HepG2 (cell line): ENCODE measurements around the gene KSR1. TPM values are rescaled to one million over a fixed set of nuclear protein-coding genes. Genes with fewer than 3 reads are reported as not detected.
"Not testable (repeated sequence)": the region's sequence is repeated elsewhere in the genome, so short reads cannot be mapped to it uniquely, and the experiment has no call there.

ENCODE experiments used
- ATAC-seq: fragments of 200-7000 bp; cut with Tn5 transposase; 3 replicates; pipeline ENCODE4 v1.9.1; 2020; ENCODE audit warnings: mild to moderate bottlenecking, moderate library complexity
- BruUV-seq: library from RNA; stranded (reverse); fragments of 400-500 nt; replicated peaks from 2 replicates; lab custom pipeline; 2021; lab: Mats Ljungman, UMichigan
- CTCF ChIA-PET: fragments of 300-600 bp; formaldehyde crosslinking; extraction: SDS; loops from one replicate; lab custom pipeline; 2021; ENCODE audit warnings: low total read pairs, inconsistent platforms, low intra/inter-chr PET ratio; lab: Yijun Ruan, JAX
- POLR2A ChIA-PET: fragments of 350-600 bp; sonication (Branson Sonifier 250); formaldehyde crosslinking; loops from one replicate; lab custom pipeline; 2020; ENCODE audit warnings: antibody characterized with exemption, inconsistent platforms; lab: Yijun Ruan, JAX
- DNase-seq: peaks from one replicate; pipeline ENCODE4 v3.0.0-alpha.2; 2015; ENCODE audit warnings: low spot score
- FAIRE-seq: peaks from 3 replicates; lab custom pipeline; 2011; peaks lifted over from hg19 to GRCh38; lab: Jason Lieb, UNC
- H2AFZ ChIP-seq: one replicate; pipeline ENCODE4 v1.6.1; 2011; ENCODE audit warnings: low read length, inconsistent platforms
- H3K27ac ChIP-seq: fragments of 300-600 bp; 3 replicates; pipeline ENCODE4 v1.8.0; 2011; ENCODE audit warnings: mixed run types, mild to moderate bottlenecking, mixed read lengths, low read length, inconsistent platforms; ENCODE audit not compliant: insufficient read depth; ENCODE audit errors: extremely low read length
- H3K27me3 ChIP-seq, 2 experiments: fragments of 200-600 bp in 1 of 2; 2 replicates in 1 of 2; 3 replicates in 1 of 2; pipeline versions ENCODE4 v1.6.0 to v1.8.0; 2011; ENCODE audit warnings: low read length in 2 of 2, mild to moderate bottlenecking in 2 of 2, moderate library complexity in 2 of 2, inconsistent platforms in 1 of 2; ENCODE audit not compliant: insufficient read depth in 2 of 2, control insufficient read depth in 1 of 2
- H3K36me3 ChIP-seq, 2 experiments: fragments of 200-600 bp in 1 of 2; replicated peaks in 1 of 2; 2 replicates in 1 of 2; 3 replicates in 1 of 2; pipeline versions ENCODE4 v1.5.1 to v1.8.0; 2011; ENCODE audit warnings: low read length in 2 of 2, inconsistent platforms in 1 of 2; ENCODE audit not compliant: insufficient read depth in 2 of 2, control insufficient read depth in 1 of 2
- H3K4me1 ChIP-seq: 2 replicates; pipeline ENCODE4 v1.5.1; 2012; ENCODE audit warnings: low read length, inconsistent platforms; ENCODE audit not compliant: insufficient read depth
- H3K4me2 ChIP-seq: 2 replicates; pipeline ENCODE4 v1.6.0; 2011; ENCODE audit warnings: low read depth, low read length, inconsistent platforms
- H3K4me3 ChIP-seq, 3 experiments: fragments of 200-600 bp in 1 of 3; sonication (generic), shearing (Covaris generic) in 1 of 3; replicated peaks in 1 of 3; 2 replicates each; pipeline ENCODE4 v1.5.1; 2011 to 2016; ENCODE audit warnings: low read length in 3 of 3, inconsistent platforms in 2 of 3, low read depth in 2 of 3, mild to moderate bottlenecking in 2 of 3, control low read depth in 1 of 3, mixed read lengths in 1 of 3; ENCODE audit not compliant: insufficient read depth in 1 of 3
- H3K79me2 ChIP-seq: one replicate; pipeline ENCODE4 v1.6.1; 2011; ENCODE audit warnings: low read length, inconsistent platforms; ENCODE audit not compliant: insufficient read depth
- H3K9ac ChIP-seq: 2 replicates; pipeline ENCODE4 v1.6.0; 2011; ENCODE audit warnings: mild to moderate bottlenecking, low read depth, low read length, inconsistent platforms; ENCODE audit not compliant: insufficient read depth
- H3K9me3 ChIP-seq: 2 replicates; pipeline ENCODE4 v1.5.1; 2012; ENCODE audit warnings: mild to moderate bottlenecking, low read length
- H4K20me1 ChIP-seq: 2 replicates; pipeline ENCODE4 v1.6.0; 2011; ENCODE audit warnings: inconsistent platforms, mild to moderate bottlenecking, low read length, moderate library complexity; ENCODE audit not compliant: insufficient read depth
- HHEX ChIP-seq: IDR thresholded peaks from 2 replicates; pipeline ENCODE4 v1.6.1; 2016; ENCODE audit warnings: control low read depth
- ZNF576 ChIP-seq: sonication (generic); formaldehyde crosslinking; IDR thresholded peaks from 2 replicates; pipeline ENCODE4 v1.4.0; 2020; ENCODE audit warnings: mild to moderate bottlenecking, missing genetic modification reagents
- ZNF615 ChIP-seq: sonication (generic); formaldehyde crosslinking; IDR thresholded peaks from 2 replicates; pipeline ENCODE4 v1.5.0; 2020; ENCODE audit warnings: mild to moderate bottlenecking, missing genetic modification reagents, borderline replicate concordance
- WGBS: methylation state at CpG from one replicate; pipeline ENCODE4 v1.1.6; 2017; ENCODE audit warnings: low lambda C conversion rate; 5-methylcytosine and 5-hydroxymethylcytosine counted together
- in situ Hi-C: cut with HindIII; loops from 2 replicates; pipeline ENCODE4 v1.10.0; 2017; ENCODE audit warnings: low pct_unique_long_range_greater_than_20kb; ENCODE audit not compliant: extremely low pct_ligation_motif_present
- intact Hi-C: fragments of 100-400 bp; cut with micrococcal nuclease; formaldehyde crosslinking; loops from one replicate; pipeline ENCODE4 v1.10.0; 2022; ENCODE audit not compliant: unreplicated experiment
- polyA plus RNA-seq, 8 experiments: library from polyadenylated mRNA; depleted of rRNA in 3 of 8; stranded (reverse) in 7 of 8; unstranded in 1 of 8; fragments of >200 nt; fragmentation: Illumina TruSeq in 4 of 8; extraction: Trizol in 4 of 8; gene quantifications; 2 replicates each; pipeline versions ENCODE4 v1.2.1 to v1.2.3, GENCODE V29; 2011 to 2016; ENCODE audit warnings: low read depth in 4 of 8, missing spikeins in 1 of 8, mixed read lengths in 1 of 8; ENCODE audit not compliant: insufficient read depth in 1 of 8
- total RNA-seq, 5 experiments: library from RNA; depleted of rRNA; stranded (reverse); fragments of >200 nt; fragmentation: Illumina TruSeq; extraction: Trizol; gene quantifications; 2 replicates each; pipeline ENCODE4 v1.2.3, GENCODE V29; 2016; ENCODE audit warnings: low read depth in 1 of 5

Gene KSR1
- total and polyA plus RNA-seq, 2 of the 13 experiments (the other 11 are each of a cell fraction or from before 2014, with no cell fraction given) = 10.1 to 16.6 TPM

GRCh38 chr17:27644586-27644985, 188.3 kb downstream of the KSR1 start:
- no peak for ATAC-seq
- H3K4me3 ChIP-seq = no peak overlapping the region
- no peaks in the 10 kb centered on the region for H3K9me3 ChIP-seq
- no peak overlapping the region for H3K27ac ChIP-seq
- FAIRE-seq = no peak
- in situ Hi-C loops (no loop called here), intact Hi-C loops (no loop called here)
- ChIA-PET CTCF (no interaction called here), POLR2A (no interaction called here)
- no peak overlapping the region for H3K9ac ChIP-seq
- no peak overlapping the region for H2AFZ ChIP-seq
- no peaks in the 10 kb centered on the region for H3K36me3 ChIP-seq
- no peak for DNase-seq
- H3K4me2 ChIP-seq = no peak overlapping the region
- no peaks in the 10 kb centered on the region for H3K27me3 ChIP-seq
- no CpG with 5 or more reads among the region's 9 CpGs for WGBS
- H3K79me2 ChIP-seq = no peaks in the 10 kb centered on the region
- H3K4me1 ChIP-seq = peaks cover 29% of the 10 kb centered on the region
- TF ChIP-seq ZNF615 (no peak), HHEX (CRISPR knock-in tag) (0 out of 2 replicates have a peak, but pooled peaks have one; percentile 13), ZNF576 (CRISPR knock-in tag) (no peak)
- BruUV-seq = no TSS peak
- no peaks in the 10 kb centered on the region for H4K20me1 ChIP-seq

GRCh38 chr17:27645621-27646020, 189.4 kb downstream of the KSR1 start:
- DNase-seq, H3K27me3 ChIP-seq, BruUV-seq, H3K36me3 ChIP-seq, intact Hi-C loops, H3K4me3 ChIP-seq, H3K27ac ChIP-seq, H3K79me2 ChIP-seq, POLR2A ChIA-PET, H4K20me1 ChIP-seq, H3K9me3 ChIP-seq, CTCF ChIA-PET, H3K4me2 ChIP-seq, in situ Hi-C loops, H2AFZ ChIP-seq, H3K9ac ChIP-seq: not testable (repeated sequence)
- FAIRE-seq (peak; percentile 67), ATAC-seq (peak; percentile 61)
- H3K4me1 ChIP-seq = peaks cover 19% of the 10 kb centered on the region
- WGBS = 63% methylated on average over 2 of the region's 10 CpGs
